ENCODE data around the gene SPRED2. TPM values are rescaled to one million over a fixed set of nuclear protein-coding genes. Genes with fewer than 3 reads are reported as not detected.

SPRED2 gene
- total RNA-seq, 1 donor from 2014 or later = 8.4 TPM

- DNase-seq (ENCODE audit: low spot score) = no peak
- H3K9me3 Mint-ChIP-seq = no peaks in the 10 kb centered on the region
- no peaks in the 10 kb centered on the region for H3K4me1 Mint-ChIP-seq (ENCODE audit: low read depth)
- intact Hi-C loops (cut with micrococcal nuclease) = no loop called here
- no peak overlapping the region for H3K4me3 Mint-ChIP-seq (ENCODE audit: low read depth)
- peaks cover 21% of the 10 kb centered on the region for H3K27me3 Mint-ChIP-seq (ENCODE audit: low read depth)
- H3K27ac Mint-ChIP-seq = no peak overlapping the region
- no peaks in the 10 kb centered on the region for H3K36me3 Mint-ChIP-seq (ENCODE audit: low read depth)
Measured at GRCh38 chr2:65464604-65465003, 32.2 kb upstream of the SPRED2 start.

GRCh38 chr2:65458999-65459398 lies 26.6 kb upstream of the SPRED2 start:
- peaks cover 4% of the 10 kb centered on the region for H3K4me1 Mint-ChIP-seq (ENCODE audit: low read depth)
- no peaks in the 10 kb centered on the region for H3K36me3 Mint-ChIP-seq (ENCODE audit: low read depth)
- no peak for DNase-seq (ENCODE audit: low spot score)
- no peak overlapping the region for H3K4me3 Mint-ChIP-seq (ENCODE audit: low read depth)
- no peaks in the 10 kb centered on the region for H3K9me3 Mint-ChIP-seq
- H3K27ac Mint-ChIP-seq = no peak overlapping the region
- intact Hi-C loops (cut with micrococcal nuclease) = no loop called here
- peaks cover 44% of the 10 kb centered on the region for H3K27me3 Mint-ChIP-seq (ENCODE audit: low read depth)

- H3K4me3 Mint-ChIP-seq (ENCODE audit: low read depth) = no peak overlapping the region
- peaks cover 51% of the 10 kb centered on the region for H3K27me3 Mint-ChIP-seq (ENCODE audit: low read depth)
- no peaks in the 10 kb centered on the region for H3K9me3 Mint-ChIP-seq
- no peaks in the 10 kb centered on the region for H3K36me3 Mint-ChIP-seq (ENCODE audit: low read depth)
- H3K27ac Mint-ChIP-seq = no peak overlapping the region
- peaks cover 4% of the 10 kb centered on the region for H3K4me1 Mint-ChIP-seq (ENCODE audit: low read depth)
- intact Hi-C loops (cut with micrococcal nuclease) = no loop called here
- no peak for DNase-seq (ENCODE audit: low spot score)
Measured at GRCh38 chr2:65456886-65457285, 24.5 kb upstream of the SPRED2 start.

- Mint-ChIP-seq H3K9me3 (no peaks in the 10 kb centered on the region), H3K36me3 (ENCODE audit: low read depth) (no peaks in the 10 kb centered on the region), H3K4me1 (ENCODE audit: low read depth) (peaks cover 4% of the 10 kb centered on the region), H3K27me3 (ENCODE audit: low read depth) (peaks cover 50% of the 10 kb centered on the region), H3K27ac (no peak overlapping the region), H3K4me3 (ENCODE audit: low read depth) (no peak overlapping the region)
- intact Hi-C loops (cut with micrococcal nuclease) = no loop called here
- DNase-seq (ENCODE audit: low spot score) = no peak
Measured at GRCh38 chr2:65456064-65456463, 23.7 kb upstream of the SPRED2 start.

- DNase-seq (ENCODE audit: low spot score) = no peak
- Mint-ChIP-seq H3K4me3 (ENCODE audit: low read depth) (no peak overlapping the region), H3K27me3 (ENCODE audit: low read depth) (peaks cover 49% of the 10 kb centered on the region), H3K27ac (no peak overlapping the region), H3K36me3 (ENCODE audit: low read depth) (no peaks in the 10 kb centered on the region), H3K9me3 (no peaks in the 10 kb centered on the region), H3K4me1 (ENCODE audit: low read depth) (peaks cover 4% of the 10 kb centered on the region)
- intact Hi-C loops (cut with micrococcal nuclease) = no loop called here
Measured at GRCh38 chr2:65453916-65454315, 21.5 kb upstream of the SPRED2 start.

GRCh38 chr2:65452150-65452895 lies 19.9 kb upstream of the SPRED2 start:
- peaks cover 50% of the 10 kb centered on the region for H3K27me3 Mint-ChIP-seq (ENCODE audit: low read depth)
- DNase-seq (ENCODE audit: low spot score) = no peak
- no peak overlapping the region for H3K27ac Mint-ChIP-seq
- peaks cover 4% of the 10 kb centered on the region for H3K4me1 Mint-ChIP-seq (ENCODE audit: low read depth)
- intact Hi-C loops (cut with micrococcal nuclease) = no loop called here
- H3K36me3 Mint-ChIP-seq (ENCODE audit: low read depth) = no peaks in the 10 kb centered on the region
- no peak overlapping the region for H3K4me3 Mint-ChIP-seq (ENCODE audit: low read depth)
- no peaks in the 10 kb centered on the region for H3K9me3 Mint-ChIP-seq

- H3K9me3 Mint-ChIP-seq = no peaks in the 10 kb centered on the region
- H3K27ac Mint-ChIP-seq = no peak overlapping the region
- no peaks in the 10 kb centered on the region for H3K4me1 Mint-ChIP-seq (ENCODE audit: low read depth)
- intact Hi-C loops (cut with micrococcal nuclease) = no loop called here
- H3K27me3 Mint-ChIP-seq (ENCODE audit: low read depth) = peaks cover 47% of the 10 kb centered on the region
- no peaks in the 10 kb centered on the region for H3K36me3 Mint-ChIP-seq (ENCODE audit: low read depth)
- no peak for DNase-seq (ENCODE audit: low spot score)
- no peak overlapping the region for H3K4me3 Mint-ChIP-seq (ENCODE audit: low read depth)
Measured at GRCh38 chr2:65450810-65451209, 18.4 kb upstream of the SPRED2 start.

GRCh38 chr2:65450393-65450792 lies 18.0 kb upstream of the SPRED2 start:
- no peaks in the 10 kb centered on the region for H3K9me3 Mint-ChIP-seq
- peaks cover 46% of the 10 kb centered on the region for H3K27me3 Mint-ChIP-seq (ENCODE audit: low read depth)
- DNase-seq (ENCODE audit: low spot score) = no peak
- H3K4me3 Mint-ChIP-seq (ENCODE audit: low read depth) = no peak overlapping the region
- H3K27ac Mint-ChIP-seq = no peak overlapping the region
- intact Hi-C loops (cut with micrococcal nuclease) = no loop called here
- H3K4me1 Mint-ChIP-seq (ENCODE audit: low read depth) = no peaks in the 10 kb centered on the region
- H3K36me3 Mint-ChIP-seq (ENCODE audit: low read depth) = no peaks in the 10 kb centered on the region

GRCh38 chr2:65443509-65444186 lies 11.2 kb upstream of the SPRED2 start:
- H3K27ac Mint-ChIP-seq = no peak overlapping the region
- peaks cover 40% of the 10 kb centered on the region for H3K27me3 Mint-ChIP-seq (ENCODE audit: low read depth)
- H3K36me3 Mint-ChIP-seq (ENCODE audit: low read depth) = no peaks in the 10 kb centered on the region
- DNase-seq (ENCODE audit: low spot score) = no peak
- intact Hi-C loops (cut with micrococcal nuclease) = no loop called here
- no peak overlapping the region for H3K4me3 Mint-ChIP-seq (ENCODE audit: low read depth)
- H3K9me3 Mint-ChIP-seq = no peaks in the 10 kb centered on the region
- H3K4me1 Mint-ChIP-seq (ENCODE audit: low read depth) = no peaks in the 10 kb centered on the region

- H3K9me3 Mint-ChIP-seq = no peaks in the 10 kb centered on the region
- no peak overlapping the region for H3K4me3 Mint-ChIP-seq (ENCODE audit: low read depth)
- H3K27me3 Mint-ChIP-seq (ENCODE audit: low read depth) = peaks cover 46% of the 10 kb centered on the region
Measured at GRCh38 chr2:65442420-65443020, 10.1 kb upstream of the SPRED2 start.

GRCh38 chr2:65438137-65438899 lies 5.9 kb upstream of the SPRED2 start:
- no peak overlapping the region for H3K27ac Mint-ChIP-seq
- peaks cover 14% of the 10 kb centered on the region for H3K4me1 Mint-ChIP-seq (ENCODE audit: low read depth)
- no peak overlapping the region for H3K4me3 Mint-ChIP-seq (ENCODE audit: low read depth)
- DNase-seq (ENCODE audit: low spot score) = no peak
- no peaks in the 10 kb centered on the region for H3K9me3 Mint-ChIP-seq
- H3K27me3 Mint-ChIP-seq (ENCODE audit: low read depth) = peaks cover 58% of the 10 kb centered on the region
- intact Hi-C loops (cut with micrococcal nuclease) = loop anchor here (10.0 kb wide), 2 partner anchors 174 to 454 kb away; partner anchors contain the start of gene SLC1A4
- no peaks in the 10 kb centered on the region for H3K36me3 Mint-ChIP-seq (ENCODE audit: low read depth)

More at GRCh38 chr2:65442420-65443020, 10.1 kb upstream of the SPRED2 start:
- no peak for DNase-seq (ENCODE audit: low spot score)
- intact Hi-C loops (cut with micrococcal nuclease) = no loop called here
- peaks cover under 1% of the 10 kb centered on the region for H3K4me1 Mint-ChIP-seq (ENCODE audit: low read depth)
- H3K27ac Mint-ChIP-seq = no peak overlapping the region
- no peaks in the 10 kb centered on the region for H3K36me3 Mint-ChIP-seq (ENCODE audit: low read depth)

- Mint-ChIP-seq H3K27ac (no peak overlapping the region), H3K4me3 (ENCODE audit: low read depth) (no peak overlapping the region), H3K36me3 (ENCODE audit: low read depth) (no peaks in the 10 kb centered on the region), H3K27me3 (ENCODE audit: low read depth) (peaks cover 51% of the 10 kb centered on the region), H3K9me3 (no peaks in the 10 kb centered on the region), H3K4me1 (ENCODE audit: low read depth) (peaks cover 14% of the 10 kb centered on the region)
- intact Hi-C loops (cut with micrococcal nuclease) = loop anchor here (1.0 to 10.0 kb wide), 6 partner anchors 20 to 453 kb away; partner anchors contain the start of gene SLC1A4
- no peak for DNase-seq (ENCODE audit: low spot score)
Measured at GRCh38 chr2:65437392-65438135, 5.2 kb upstream of the SPRED2 start.
